Peyer's patch (tissue), 4 donors: Measurements from ENCODE around the gene CACUL1. TPM values are rescaled to one million over a fixed set of nuclear protein-coding genes. Genes with fewer than 3 reads are reported as not detected.
"Not testable (repeated sequence)": the region's sequence is repeated elsewhere in the genome, so short reads cannot be mapped to it uniquely, and the experiment has no call there.

Source experiments
- DNase-seq, 3 donors: peaks; one replicate each; pipeline ENCODE4 v3.0.0-alpha.2; 2017 to 2019
- H3K27ac ChIP-seq, 4 donors: fragments of 200-600 bp; sonication (generic); one replicate each; pipeline ENCODE4 v1.5.1; 2016 to 2019
- H3K27me3 ChIP-seq, 2 donors: fragments of 200-600 bp; sonication (generic); one replicate each; pipeline ENCODE4 v1.5.1; 2019
- H3K36me3 ChIP-seq, 3 donors: fragments of 200-600 bp; sonication (generic); one replicate each; pipeline ENCODE4 v1.5.1; 2016 to 2019
- H3K4me1 ChIP-seq, 4 donors: fragments of 200-600 bp; sonication (generic); one replicate each; pipeline ENCODE4 v1.5.1; 2016 to 2019
- H3K4me3 ChIP-seq, 4 donors: fragments of 200-600 bp; sonication (generic); 1 replicate in 3 of 4; 2 replicates in 1 of 4; pipeline ENCODE4 v1.5.1; 2016 to 2019; ENCODE audit warnings: mild to moderate bottlenecking in 1 of 4
- H3K9me3 ChIP-seq, 4 donors: fragments of 200-600 bp; sonication (generic); one replicate each; pipeline ENCODE4 v1.5.1; 2016 to 2019; ENCODE audit warnings: mild to moderate bottlenecking in 1 of 4
- POLR2A ChIP-seq, 2 donors: fragments of 450-650 bp; IDR thresholded peaks; one replicate each; pipeline ENCODE4 v1.5.1; 2017; ENCODE audit warnings: antibody characterized with exemption in 2 of 2, mild to moderate bottlenecking in 2 of 2, moderate library complexity in 2 of 2
- total RNA-seq, 4 donors: library from RNA; depleted of rRNA; stranded (reverse); fragments of >200 nt; gene quantifications; one replicate each; pipeline ENCODE4 v1.1.0, GENCODE V29; 2016
- TF ChIP-seq, protein P1 (sequence below), 6 experiments: fragments of 450-650 bp in 4 of 6; fragments of 200-600 bp in 2 of 6; sonication (generic) in 1 of 6; IDR thresholded peaks; one replicate each; pipeline ENCODE4 v1.5.1; 2017 to 2019; ENCODE audit warnings: antibody characterized with exemption in 6 of 6, mild to moderate bottlenecking in 3 of 6, moderate library complexity in 1 of 6

Gene CACUL1
- total RNA-seq, 4 donors from 2014 or later: 20.6 to 42.6 (median 33.1) TPM

- DNase-seq: no peak
- no peak overlapping the region for H3K4me3 ChIP-seq
- TF ChIP-seq POLR2A (IDR thresholded peaks at IDR 0.05): no peak
- TF ChIP-seq, protein P1, sequence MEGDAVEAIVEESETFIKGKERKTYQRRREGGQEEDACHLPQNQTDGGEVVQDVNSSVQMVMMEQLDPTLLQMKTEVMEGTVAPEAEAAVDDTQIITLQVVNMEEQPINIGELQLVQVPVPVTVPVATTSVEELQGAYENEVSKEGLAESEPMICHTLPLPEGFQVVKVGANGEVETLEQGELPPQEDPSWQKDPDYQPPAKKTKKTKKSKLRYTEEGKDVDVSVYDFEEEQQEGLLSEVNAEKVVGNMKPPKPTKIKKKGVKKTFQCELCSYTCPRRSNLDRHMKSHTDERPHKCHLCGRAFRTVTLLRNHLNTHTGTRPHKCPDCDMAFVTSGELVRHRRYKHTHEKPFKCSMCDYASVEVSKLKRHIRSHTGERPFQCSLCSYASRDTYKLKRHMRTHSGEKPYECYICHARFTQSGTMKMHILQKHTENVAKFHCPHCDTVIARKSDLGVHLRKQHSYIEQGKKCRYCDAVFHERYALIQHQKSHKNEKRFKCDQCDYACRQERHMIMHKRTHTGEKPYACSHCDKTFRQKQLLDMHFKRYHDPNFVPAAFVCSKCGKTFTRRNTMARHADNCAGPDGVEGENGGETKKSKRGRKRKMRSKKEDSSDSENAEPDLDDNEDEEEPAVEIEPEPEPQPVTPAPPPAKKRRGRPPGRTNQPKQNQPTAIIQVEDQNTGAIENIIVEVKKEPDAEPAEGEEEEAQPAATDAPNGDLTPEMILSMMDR (IDR thresholded peaks at IDR 0.05): no peak
- H3K36me3 ChIP-seq: no peaks in the 10 kb centered on the region
- peaks cover 0 to 4% (median 0%) of the 10 kb centered on the region in 4 donors for H3K9me3 ChIP-seq
- H3K27ac ChIP-seq: no peak overlapping the region
- no peaks in the 10 kb centered on the region for H3K4me1 ChIP-seq
- no peaks in the 10 kb centered on the region for H3K27me3 ChIP-seq
Observed at GRCh38 chr10:118664321-118664720, 90.4 kb downstream of the CACUL1 start.

GRCh38 chr10:118663176-118663575, 91.6 kb downstream of the CACUL1 start:
- Histone ChIP-seq H3K4me1 (no peaks in the 10 kb centered on the region), H3K27me3 (no peaks in the 10 kb centered on the region), H3K36me3 (no peaks in the 10 kb centered on the region), H3K27ac (no peak overlapping the region), H3K4me3 (no peak overlapping the region), H3K9me3 (peaks cover 0 to 4% (median 1%) of the 10 kb centered on the region in 4 donors)
- TF ChIP-seq, protein P1 (IDR thresholded peaks at IDR 0.05): no peak
- TF ChIP-seq POLR2A (IDR thresholded peaks at IDR 0.05): no peak
- no peak for DNase-seq

GRCh38 chr10:118662228-118663035, 92.3 kb downstream of the CACUL1 start:
- Histone ChIP-seq H3K9me3 (peaks cover 0 to 6% (median 2%) of the 10 kb centered on the region in 4 donors), H3K27me3 (no peaks in the 10 kb centered on the region), H3K4me3 (no peak overlapping the region), H3K27ac (no peak overlapping the region), H3K36me3 (no peaks in the 10 kb centered on the region), H3K4me1 (no peaks in the 10 kb centered on the region)
- no peak for TF ChIP-seq POLR2A (IDR thresholded peaks at IDR 0.05)
- TF ChIP-seq, protein P1 (IDR thresholded peaks at IDR 0.05): no peak
- DNase-seq: no peak

DNA sequence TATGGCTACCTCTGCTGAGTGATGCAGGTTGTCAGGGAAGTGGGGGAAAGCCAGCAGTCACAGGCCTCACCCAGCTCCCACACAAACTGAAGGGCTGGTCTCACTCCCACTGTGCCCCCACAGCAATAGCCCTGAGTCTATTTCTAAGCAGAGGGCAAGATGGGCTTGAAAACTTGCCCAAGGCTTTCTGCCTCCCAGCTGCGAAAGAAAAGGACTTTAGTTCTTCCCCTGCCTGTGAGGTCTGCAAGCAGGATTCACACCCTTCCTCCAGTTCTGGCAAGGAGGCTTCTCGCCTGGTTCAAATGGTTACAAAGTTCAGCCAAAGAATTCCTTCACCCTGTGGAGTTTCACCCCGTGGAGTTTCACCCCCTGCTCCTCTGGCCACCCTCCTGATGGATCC, 96.0 kb downstream of the CACUL1 start:
- Histone ChIP-seq H3K4me3 (no peak overlapping the region), H3K27me3 (no peaks in the 10 kb centered on the region), H3K27ac (no peak overlapping the region), H3K9me3 (peaks cover 0 to 6% (median 2%) of the 10 kb centered on the region in 4 donors), H3K36me3 (no peaks in the 10 kb centered on the region), H3K4me1 (no peaks in the 10 kb centered on the region)
- TF ChIP-seq, protein P1 (IDR thresholded peaks at IDR 0.05): no peak
- TF ChIP-seq POLR2A (IDR thresholded peaks at IDR 0.05): no peak
- no peak for DNase-seq

DNA sequence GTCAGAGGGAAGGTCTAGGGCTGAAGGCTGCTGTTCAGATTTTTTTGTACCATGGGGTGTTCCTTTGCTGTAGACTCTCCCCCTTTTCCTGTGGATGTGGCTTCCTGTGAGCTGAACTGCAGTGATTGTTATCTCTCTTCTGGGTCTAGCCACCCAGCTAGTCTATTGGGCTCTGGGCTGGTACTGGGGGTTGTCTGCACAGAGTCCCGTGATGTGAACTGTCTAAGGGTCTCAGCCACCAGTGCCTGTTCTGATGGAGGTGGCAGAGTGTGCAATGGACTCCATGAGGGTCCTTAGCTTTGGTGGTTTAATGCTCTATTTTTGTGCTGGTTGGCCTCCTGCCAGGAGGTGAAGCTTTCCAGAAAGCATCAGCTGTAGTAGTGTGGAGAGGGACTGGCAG, 96.6 kb downstream of the CACUL1 start:
- H3K4me3 ChIP-seq, H3K36me3 ChIP-seq, DNase-seq, H3K4me1 ChIP-seq, H3K27me3 ChIP-seq, H3K27ac ChIP-seq, H3K9me3 ChIP-seq: not testable (repeated sequence)

- H3K27ac ChIP-seq, DNase-seq, H3K27me3 ChIP-seq, H3K4me1 ChIP-seq, H3K9me3 ChIP-seq, H3K4me3 ChIP-seq, H3K36me3 ChIP-seq: not testable (repeated sequence)
Observed at GRCh38 chr10:118645294-118645693, 109.5 kb downstream of the CACUL1 start.
